ENCODE measurements around the gene VPS29.

Gene VPS29

DNA sequence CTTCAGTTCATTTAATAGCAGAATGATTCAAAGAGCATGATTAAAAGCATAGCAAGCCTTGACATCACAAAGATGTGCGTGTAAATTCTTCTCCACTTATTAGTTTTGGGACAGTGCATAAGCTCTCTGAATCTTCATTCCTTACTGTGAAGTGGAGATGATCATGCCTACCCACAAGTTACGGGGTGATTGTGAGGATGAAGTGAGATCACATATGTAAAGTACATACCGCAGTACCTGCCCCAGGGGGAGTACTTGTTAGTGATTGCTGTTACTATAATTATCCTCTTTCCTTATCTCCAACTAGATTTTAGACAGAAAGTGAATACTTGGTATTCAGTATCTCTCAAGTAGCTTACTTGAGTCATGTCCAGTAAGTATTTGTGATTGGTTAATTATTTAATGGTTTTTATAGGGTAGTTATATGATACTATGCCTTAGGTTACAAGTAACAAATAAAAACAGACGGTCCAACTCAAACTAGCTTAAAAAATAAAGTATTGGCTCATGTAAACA lies 6.2 kb upstream of the VPS29 start:
- TF ChIP-seq, protein P1, sequence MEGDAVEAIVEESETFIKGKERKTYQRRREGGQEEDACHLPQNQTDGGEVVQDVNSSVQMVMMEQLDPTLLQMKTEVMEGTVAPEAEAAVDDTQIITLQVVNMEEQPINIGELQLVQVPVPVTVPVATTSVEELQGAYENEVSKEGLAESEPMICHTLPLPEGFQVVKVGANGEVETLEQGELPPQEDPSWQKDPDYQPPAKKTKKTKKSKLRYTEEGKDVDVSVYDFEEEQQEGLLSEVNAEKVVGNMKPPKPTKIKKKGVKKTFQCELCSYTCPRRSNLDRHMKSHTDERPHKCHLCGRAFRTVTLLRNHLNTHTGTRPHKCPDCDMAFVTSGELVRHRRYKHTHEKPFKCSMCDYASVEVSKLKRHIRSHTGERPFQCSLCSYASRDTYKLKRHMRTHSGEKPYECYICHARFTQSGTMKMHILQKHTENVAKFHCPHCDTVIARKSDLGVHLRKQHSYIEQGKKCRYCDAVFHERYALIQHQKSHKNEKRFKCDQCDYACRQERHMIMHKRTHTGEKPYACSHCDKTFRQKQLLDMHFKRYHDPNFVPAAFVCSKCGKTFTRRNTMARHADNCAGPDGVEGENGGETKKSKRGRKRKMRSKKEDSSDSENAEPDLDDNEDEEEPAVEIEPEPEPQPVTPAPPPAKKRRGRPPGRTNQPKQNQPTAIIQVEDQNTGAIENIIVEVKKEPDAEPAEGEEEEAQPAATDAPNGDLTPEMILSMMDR (IDR thresholded peaks at IDR 0.05; ENCODE audit: control insufficient read depth, insufficient read depth, low read depth, low read length, missing control alignments): no peak
- no peak overlapping the region for H3K4me3 ChIP-seq (ENCODE audit: control insufficient read depth, low read depth, low read length)
- DNase-seq (ENCODE audit: low read depth): no peak

DNA sequence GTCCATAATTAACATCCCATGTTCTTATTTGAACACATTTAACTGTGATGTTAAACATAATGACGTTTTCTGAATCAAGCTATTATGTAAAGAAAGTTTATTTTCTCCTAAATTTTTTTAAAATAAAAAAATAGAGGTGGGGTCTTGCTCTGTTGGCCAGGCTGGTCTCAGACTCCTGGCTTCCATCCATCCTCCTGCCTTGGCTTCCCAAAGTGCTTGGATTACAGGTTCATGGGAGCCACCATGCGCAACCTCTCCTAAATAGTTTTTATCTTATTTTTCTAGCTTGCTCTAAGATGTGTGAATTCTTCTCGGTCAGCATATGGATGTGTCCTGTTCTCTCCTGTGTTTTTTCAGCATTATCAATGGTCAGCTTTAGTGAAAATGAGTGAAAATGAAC lies 3.4 kb upstream of the VPS29 start:
- no peak overlapping the region for H3K4me3 ChIP-seq (ENCODE audit: control insufficient read depth, low read depth, low read length)
- no peak for DNase-seq (ENCODE audit: low read depth)
- TF ChIP-seq, protein P1 (IDR thresholded peaks at IDR 0.05; ENCODE audit: control insufficient read depth, insufficient read depth, low read depth, low read length, missing control alignments): no peak

- no peak for DNase-seq (ENCODE audit: low read depth)
- TF ChIP-seq, protein P1 (IDR thresholded peaks at IDR 0.05; ENCODE audit: control insufficient read depth, insufficient read depth, low read depth, low read length, missing control alignments): no peak
- H3K4me3 ChIP-seq (ENCODE audit: control insufficient read depth, low read depth, low read length): no peak overlapping the region
Observed at GRCh38 chr12:110503432-110503831, 1.5 kb upstream of the VPS29 start.

- peak; percentile 4 for DNase-seq (ENCODE audit: low read depth)
- TF ChIP-seq, protein P1 (IDR thresholded peaks at IDR 0.05; ENCODE audit: control insufficient read depth, insufficient read depth, low read depth, low read length, missing control alignments): no peak
Observed at GRCh38 chr12:110501399-110501751, 536 bp downstream of the VPS29 start.

DNA sequence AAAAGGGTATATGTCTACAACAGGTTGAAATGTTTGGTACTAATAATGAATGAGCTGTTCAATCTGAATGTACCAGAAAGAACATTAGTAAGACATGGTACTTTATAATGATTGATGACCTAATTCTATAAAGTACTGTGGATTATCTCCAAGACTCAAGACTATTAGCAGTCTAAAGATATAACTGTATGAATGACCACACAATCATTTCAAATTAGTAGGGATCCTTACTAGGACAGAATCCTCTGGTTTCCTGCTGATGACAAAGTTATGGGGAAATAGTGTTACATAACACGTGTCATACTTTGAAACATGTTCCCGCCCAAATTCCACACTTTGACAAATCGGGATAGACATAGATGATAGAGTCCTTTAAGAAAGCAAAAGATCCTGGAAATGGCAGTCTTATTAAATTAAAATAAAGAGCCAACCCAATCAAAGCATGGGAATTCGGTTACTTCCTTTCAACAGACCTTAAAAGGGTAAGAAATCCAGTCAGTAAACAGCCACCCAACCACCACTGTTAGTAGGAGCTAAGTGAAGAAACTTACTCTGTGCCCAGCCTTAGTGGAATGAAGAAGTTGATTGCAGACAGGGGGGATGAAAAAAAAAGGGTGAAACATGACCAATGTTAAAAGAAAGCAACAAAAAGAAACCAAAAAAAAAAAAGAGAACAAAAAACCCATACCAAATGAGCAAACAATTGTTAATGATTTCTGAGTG lies 2.8 kb downstream of the VPS29 start:
- TF ChIP-seq, protein P1 (IDR thresholded peaks at IDR 0.05; ENCODE audit: control insufficient read depth, insufficient read depth, low read depth, low read length, missing control alignments): no peak
- H3K4me3 ChIP-seq (ENCODE audit: control insufficient read depth, low read depth, low read length): no peak overlapping the region
- DNase-seq (ENCODE audit: low read depth): peak; percentile 25

More at GRCh38 chr12:110501399-110501751, 536 bp downstream of the VPS29 start:
- H3K4me3 ChIP-seq (ENCODE audit: control insufficient read depth, low read depth, low read length): peak overlapping the region; percentile 100

DNA sequence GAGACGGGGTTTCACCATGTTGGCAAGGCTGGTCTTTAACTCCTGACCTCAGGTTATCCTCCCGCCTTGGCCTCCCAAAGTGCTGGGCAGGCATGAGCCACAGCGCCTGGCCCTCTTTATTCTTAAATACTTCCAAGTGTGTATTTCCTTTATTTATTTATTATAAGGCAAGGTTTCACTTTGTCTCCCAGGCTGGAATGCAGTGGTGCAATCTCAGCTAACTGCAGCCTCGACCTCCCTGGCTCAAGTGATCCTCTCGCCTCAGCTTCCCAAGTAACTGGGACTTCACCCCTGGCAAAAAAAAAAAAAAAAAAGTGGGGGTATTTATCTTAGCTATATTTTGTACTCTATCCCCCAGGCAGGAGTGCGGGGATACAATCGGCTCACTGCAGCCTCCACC lies 26.5 kb downstream of the VPS29 start:
- DNase-seq (ENCODE audit: low read depth): no peak
- no peak overlapping the region for H3K4me3 ChIP-seq (ENCODE audit: control insufficient read depth, low read depth, low read length)
- TF ChIP-seq, protein P1 (IDR thresholded peaks at IDR 0.05; ENCODE audit: control insufficient read depth, insufficient read depth, low read depth, low read length, missing control alignments): no peak

All from AG09309 (cell line).